Stimulated activated CD8-positive, alpha-beta memory T cell treated with anti-CD3 and anti-CD28 coated beads, Interleukin-2, amount 100 ng/mL, for 1 hour (primary cell): ENCODE data around the gene MSH3.
"Not testable (repeated sequence)": the region's sequence is repeated elsewhere in the genome, so short reads cannot be mapped to it uniquely, and the experiment has no call there.

Experiments used
- DNase-seq, 2 donors: peaks; one replicate each; pipeline ENCODE4 v3.0.0-alpha.2; 2020; ENCODE audit warnings: low read depth in 2 of 2

MSH3 gene

GRCh38 chr5:80706835-80707447 is 52.5 kb downstream of the MSH3 start:
- no peak for DNase-seq

DNA sequence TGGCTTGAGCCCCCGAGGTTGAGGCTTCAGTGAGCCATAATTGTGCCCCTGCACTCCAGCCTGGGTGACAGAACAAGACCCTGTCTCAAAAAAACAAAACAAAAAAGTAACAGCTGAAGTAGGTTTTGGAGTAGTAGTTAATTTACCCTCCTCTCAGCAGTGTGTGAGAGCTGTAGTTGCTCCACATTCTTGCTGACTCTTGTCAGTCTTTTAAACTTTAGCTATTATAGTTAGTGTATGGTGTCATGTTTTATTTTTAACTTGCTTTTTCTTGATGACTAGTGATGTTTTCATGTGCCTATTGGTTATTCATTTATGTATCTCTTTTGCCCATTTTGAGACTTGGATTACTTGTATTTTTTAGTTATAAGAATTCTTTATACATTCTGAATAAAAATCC is 53.2 kb downstream of the MSH3 start:
- DNase-seq, result no peak

GRCh38 chr5:80711216-80711615 is 56.8 kb downstream of the MSH3 start:
- DNase-seq, result no peak

- no peak for DNase-seq
These were observed 57.5 kb downstream of the MSH3 start for GRCh38 chr5:80711938-80712337.

DNA sequence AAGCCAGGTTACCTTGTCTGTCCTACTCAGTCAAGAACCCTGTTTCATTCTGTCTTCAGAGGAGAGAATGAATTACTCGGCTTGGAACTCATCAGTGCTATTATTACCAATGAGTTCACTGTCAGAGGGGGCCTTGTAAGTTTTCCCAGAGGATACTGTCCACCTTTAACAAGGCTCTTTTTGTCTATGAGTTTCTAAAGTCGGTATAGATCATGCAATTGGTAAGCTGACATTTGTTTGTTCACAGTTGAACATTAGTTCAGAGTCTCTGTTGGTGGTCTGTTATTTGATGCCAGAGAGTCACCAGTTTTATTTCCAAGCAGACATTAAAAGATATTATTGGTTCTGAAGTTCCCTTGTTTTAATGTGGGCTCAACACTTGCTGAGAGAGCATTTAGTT is 58.5 kb downstream of the MSH3 start:
- DNase-seq, result no peak

DNA sequence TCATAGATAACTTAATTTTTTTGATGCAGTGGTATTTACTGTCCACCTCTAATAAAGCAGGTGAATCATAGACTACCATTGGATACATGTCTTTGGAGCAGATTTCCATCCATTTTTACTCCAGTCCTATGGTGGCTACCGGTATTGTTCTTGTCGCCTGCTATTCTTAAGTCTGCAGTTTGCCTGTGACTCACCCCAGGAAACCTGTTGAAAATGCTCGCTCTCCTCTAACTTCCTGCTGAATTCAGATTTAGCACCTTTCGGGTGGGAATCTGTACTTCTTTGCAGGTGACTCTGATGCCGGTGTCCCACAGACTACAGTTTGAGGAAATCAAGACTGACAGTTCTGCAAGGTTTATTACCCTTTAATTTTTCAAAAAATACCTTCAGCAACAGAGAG is 59.2 kb downstream of the MSH3 start:
- no peak for DNase-seq

DNA sequence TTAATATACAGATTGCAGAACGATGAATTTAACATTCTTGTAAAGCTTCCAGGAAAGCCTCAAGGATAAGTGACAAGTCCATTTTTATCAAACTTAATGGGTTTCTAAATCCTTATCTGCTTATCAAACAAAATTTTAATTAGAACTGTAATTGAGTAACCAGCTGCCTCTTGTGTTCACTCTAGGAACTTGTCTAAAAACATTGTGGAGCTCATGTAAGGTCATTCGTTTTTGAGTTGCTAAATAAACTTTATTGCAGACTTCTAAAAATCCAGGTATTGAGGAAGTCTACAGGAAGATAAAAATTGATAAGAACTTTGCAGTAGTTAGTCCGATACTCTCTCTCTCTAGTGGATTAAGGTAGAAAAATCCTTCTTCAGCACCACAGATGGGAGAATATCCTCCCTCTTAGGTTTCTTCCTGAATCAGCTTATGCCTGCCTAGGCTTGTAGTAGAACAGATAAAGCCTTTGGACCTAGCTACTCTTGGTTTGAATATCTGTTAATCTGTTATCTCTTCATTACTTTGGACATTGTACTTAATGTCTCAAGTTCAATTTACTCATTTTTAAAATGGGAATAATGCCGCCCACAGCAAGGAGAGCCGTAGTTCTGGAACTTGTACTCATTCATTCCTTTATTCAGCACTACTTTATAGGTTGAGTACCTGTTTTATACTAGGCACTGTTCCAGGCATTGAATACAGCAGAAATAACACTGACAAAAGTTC is 60.3 kb downstream of the MSH3 start:
- no peak for DNase-seq

DNA sequence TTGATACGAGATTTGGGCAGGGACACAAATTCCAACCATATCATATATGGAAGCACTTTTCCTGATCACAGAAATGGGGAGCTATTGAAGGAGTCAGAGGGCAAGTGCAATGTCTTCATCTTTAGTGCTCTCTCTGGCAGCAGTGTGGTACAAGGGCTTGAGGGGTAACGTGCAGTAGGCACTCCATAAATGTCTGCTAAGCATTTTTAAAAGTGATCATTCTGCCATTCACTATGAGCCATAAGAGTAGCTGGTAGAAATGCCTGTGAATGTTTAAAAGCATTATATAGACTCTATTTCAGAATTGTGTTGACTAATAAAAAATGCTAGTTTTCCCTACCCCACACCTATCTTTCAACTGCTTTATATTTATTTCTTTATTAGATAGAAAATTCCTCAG is 61.4 kb downstream of the MSH3 start:
- DNase-seq, result no peak

- DNase-seq, result no peak
These were observed 65.7 kb downstream of the MSH3 start for GRCh38 chr5:80720181-80720580.

DNA sequence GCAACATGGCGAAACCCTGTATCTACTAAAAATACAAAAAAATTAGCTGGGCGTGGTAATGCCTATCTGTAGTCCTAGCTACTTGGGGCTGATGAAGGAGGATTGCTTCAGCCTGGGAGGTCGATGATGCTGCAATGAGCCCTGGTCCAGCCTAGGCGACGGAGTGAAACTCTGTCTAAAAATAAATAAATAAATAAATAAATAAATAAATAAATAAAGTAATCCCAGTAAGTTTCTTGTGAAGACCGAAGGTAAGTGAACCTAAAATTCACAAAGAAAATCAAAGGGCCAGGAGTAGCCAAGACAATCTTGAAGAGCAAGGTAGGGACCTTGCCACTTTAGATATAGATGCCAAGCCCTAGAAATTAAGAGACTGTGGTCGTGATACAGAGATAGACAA is 68.5 kb downstream of the MSH3 start:
- DNase-seq, result no peak

- no peak for DNase-seq
These were observed 71.0 kb downstream of the MSH3 start for GRCh38 chr5:80725446-80725845.

- no peak for DNase-seq
These were observed 82.3 kb downstream of the MSH3 start for GRCh38 chr5:80736730-80737129.

- no peak for DNase-seq
These were observed 84.0 kb downstream of the MSH3 start for GRCh38 chr5:80738466-80738865.

- no peak for DNase-seq
These were observed 84.6 kb downstream of the MSH3 start for GRCh38 chr5:80739057-80739456.

DNA sequence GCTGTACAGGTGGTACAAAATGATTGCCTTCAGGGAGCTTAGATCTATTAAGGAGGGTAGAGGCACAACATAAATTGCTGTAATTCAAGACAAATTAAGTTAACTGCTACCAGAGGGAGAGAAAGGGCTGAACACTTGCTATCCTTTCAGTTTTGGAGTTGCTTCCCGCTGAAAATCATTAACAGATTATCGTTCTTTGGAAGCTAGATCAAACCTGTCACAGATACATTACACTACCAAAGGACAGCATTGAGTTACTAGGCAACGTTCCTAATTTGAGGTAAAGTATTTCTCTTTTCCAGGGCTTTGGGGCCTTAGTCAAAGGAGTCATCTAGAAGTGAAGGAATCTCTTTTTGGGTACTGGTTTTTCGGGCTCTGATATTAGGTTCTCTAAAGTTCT is 85.0 kb downstream of the MSH3 start:
- DNase-seq, result no peak

GRCh38 chr5:80739898-80740297 is 85.4 kb downstream of the MSH3 start:
- no peak for DNase-seq

DNA sequence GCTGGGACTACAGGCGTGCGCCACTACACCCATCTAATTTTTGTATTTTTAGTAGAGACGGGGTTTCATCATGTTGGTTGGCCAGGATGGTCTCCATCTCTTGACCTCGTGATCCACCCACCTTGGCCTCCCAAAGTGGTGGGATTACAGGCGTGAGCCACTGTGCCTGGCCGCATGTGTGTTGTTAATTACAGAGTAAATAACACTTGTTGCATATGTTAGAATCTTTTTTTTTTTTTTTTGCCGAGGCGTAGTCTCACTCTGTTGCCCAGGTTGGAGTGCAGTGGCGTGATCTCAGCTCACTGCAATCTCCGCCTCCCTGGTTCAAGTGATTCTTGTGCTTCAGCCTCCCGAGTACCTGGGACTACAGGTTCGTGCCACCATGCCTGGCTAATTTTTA is 86.0 kb downstream of the MSH3 start:
- DNase-seq, result not testable (repeated sequence)

- no peak for DNase-seq
These were observed 86.5 kb downstream of the MSH3 start for GRCh38 chr5:80740999-80741398.

- DNase-seq, result no peak
These were observed 89.7 kb downstream of the MSH3 start for GRCh38 chr5:80744149-80744548.

- DNase-seq, result no peak
These were observed 91.0 kb downstream of the MSH3 start for GRCh38 chr5:80745490-80745889.

DNA sequence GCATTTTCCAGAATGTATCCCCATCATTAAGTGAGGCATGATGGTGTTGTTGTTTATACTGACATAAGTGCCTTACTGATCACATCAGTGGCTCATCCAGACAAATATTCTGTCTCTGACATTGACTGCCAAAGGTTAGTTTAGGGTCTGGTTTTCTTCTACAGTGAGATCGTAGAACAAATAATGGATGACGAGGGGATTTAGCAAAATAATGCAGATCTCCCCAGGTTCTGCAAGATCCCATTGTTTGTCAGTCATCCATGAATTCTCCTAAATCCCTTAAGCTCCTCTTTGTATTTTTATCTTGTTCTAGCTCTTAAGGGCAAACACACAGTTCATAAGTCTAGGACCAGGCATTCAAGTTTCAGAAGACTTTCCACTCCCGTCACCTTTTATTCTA is 93.5 kb downstream of the MSH3 start:
- DNase-seq, result no peak

DNA sequence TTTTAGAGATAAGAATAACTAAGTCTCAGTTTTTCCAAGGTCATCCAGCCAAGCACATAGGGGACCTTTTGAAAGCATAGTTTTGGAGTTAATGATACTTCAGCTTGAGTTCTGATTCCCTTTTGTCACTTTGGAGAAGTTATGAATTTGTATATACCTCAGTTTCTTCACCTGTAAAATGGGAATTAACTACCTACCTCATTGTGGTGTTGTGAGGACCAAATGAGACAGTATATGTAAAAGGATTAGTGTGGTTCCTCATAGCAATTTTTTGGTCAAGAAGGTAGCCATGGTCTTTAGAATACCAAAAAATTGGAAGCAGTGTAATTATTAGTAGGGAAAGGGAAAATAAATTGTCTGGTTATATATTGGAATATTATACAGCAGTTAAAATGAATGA is 98.0 kb downstream of the MSH3 start:
- no peak for DNase-seq

GRCh38 chr5:80753712-80754111 is 99.3 kb downstream of the MSH3 start:
- DNase-seq, result no peak

GRCh38 chr5:80754900-80755299 is 100.4 kb downstream of the MSH3 start:
- no peak for DNase-seq
